Brain microvascular endothelial cell (primary cell): ENCODE measurements around the gene ZMYND8.
"Not testable (repeated sequence)": the region's sequence is repeated elsewhere in the genome, so short reads cannot be mapped to it uniquely, and the experiment has no call there.

ENCODE experiments used
- DNase-seq: peaks from one replicate; pipeline ENCODE4 v3.0.0-alpha.2; 2020
- H3K27ac ChIP-seq: fragments of 250-450 bp; sonication (Bioruptor Pico); 2 replicates; pipeline ENCODE4 v1.5.1; 2020; ENCODE audit warnings: mild to moderate bottlenecking, moderate library complexity
- H3K27me3 ChIP-seq: fragments of 250-450 bp; sonication (Bioruptor Pico); replicated peaks from 2 replicates; pipeline ENCODE4 v1.5.1; 2020; ENCODE audit warnings: mild to moderate bottlenecking
- H3K36me3 ChIP-seq: fragments of 250-450 bp; sonication (Bioruptor Pico); replicated peaks from 2 replicates; pipeline ENCODE4 v1.5.1; 2020; ENCODE audit warnings: mild to moderate bottlenecking
- H3K4me3 ChIP-seq: 2 replicates; pipeline ENCODE4 v1.5.1; 2011; ENCODE audit warnings: low read depth, mild to moderate bottlenecking, control low read depth, low read length, moderate library complexity
- CTCF ChIP-seq: IDR thresholded peaks from 2 replicates; pipeline ENCODE4 v1.5.1; 2011; ENCODE audit warnings: low read depth, mild to moderate bottlenecking, moderate library complexity, low read length, control low read depth, inconsistent platforms; ENCODE audit errors: missing control alignments
- in situ Hi-C: cut with HindIII; loops from 2 replicates; pipeline ENCODE4 v1.10.0; 2017; ENCODE audit warnings: low sequenced_read_pairs, low pct_ligation_motif_present

The ZMYND8 gene

GRCh38 chr20:47249913-47250312, 106.6 kb downstream of the ZMYND8 start:
- TF ChIP-seq CTCF = no peak
- peaks cover 59% of the 10 kb centered on the region for H3K36me3 ChIP-seq
- H3K27me3 ChIP-seq = no peaks in the 10 kb centered on the region
- H3K27ac ChIP-seq = no peak overlapping the region
- in situ Hi-C loops = loop anchor here (25.0 kb wide), 1 partner anchor 362 kb away; no protein-coding TSS in a partner anchor
- DNase-seq = no peak
- no peak overlapping the region for H3K4me3 ChIP-seq

GRCh38 chr20:47248448-47248966, 108.0 kb downstream of the ZMYND8 start:
- Histone ChIP-seq H3K36me3 (peaks cover 63% of the 10 kb centered on the region), H3K27ac (no peak overlapping the region), H3K27me3 (no peaks in the 10 kb centered on the region), H3K4me3 (no peak overlapping the region)
- no peak for TF ChIP-seq CTCF
- in situ Hi-C loops = loop anchor here (25.0 kb wide), 1 partner anchor 364 kb away; no protein-coding TSS in a partner anchor
- no peak for DNase-seq

GRCh38 chr20:47247972-47248371, 108.5 kb downstream of the ZMYND8 start:
- TF ChIP-seq CTCF = no peak
- H3K36me3 ChIP-seq = peaks cover 62% of the 10 kb centered on the region
- H3K27ac ChIP-seq = no peak overlapping the region
- no peak for DNase-seq
- H3K27me3 ChIP-seq = no peaks in the 10 kb centered on the region
- no peak overlapping the region for H3K4me3 ChIP-seq
- in situ Hi-C loops = loop anchor here (25.0 kb wide), 1 partner anchor 364 kb away; no protein-coding TSS in a partner anchor

- TF ChIP-seq CTCF = no peak
- DNase-seq = no peak
- no peak overlapping the region for H3K4me3 ChIP-seq
- H3K27ac ChIP-seq = no peak overlapping the region
- peaks cover 66% of the 10 kb centered on the region for H3K36me3 ChIP-seq
- no peaks in the 10 kb centered on the region for H3K27me3 ChIP-seq
- in situ Hi-C loops = loop anchor here (25.0 kb wide), 1 partner anchor 366 kb away; no protein-coding TSS in a partner anchor
These were observed 110.3 kb downstream of the ZMYND8 start for GRCh38 chr20:47246061-47246777.

GRCh38 chr20:47245166-47245565, 111.3 kb downstream of the ZMYND8 start:
- DNase-seq, H3K27me3 ChIP-seq, H3K27ac ChIP-seq, H3K4me3 ChIP-seq: not testable (repeated sequence)
- H3K36me3 ChIP-seq = peaks cover 63% of the 10 kb centered on the region
- in situ Hi-C loops = loop anchor here (25.0 kb wide), 1 partner anchor 367 kb away; no protein-coding TSS in a partner anchor

- peaks cover 57% of the 10 kb centered on the region for H3K36me3 ChIP-seq
- in situ Hi-C loops = loop anchor here (25.0 kb wide), 1 partner anchor 368 kb away; no protein-coding TSS in a partner anchor
These were observed 112.0 kb downstream of the ZMYND8 start for GRCh38 chr20:47244451-47244850.

More at GRCh38 chr20:47244451-47244850, 112.0 kb downstream of the ZMYND8 start:
- H3K27ac ChIP-seq = no peak overlapping the region
- no peak for DNase-seq
- no peak for TF ChIP-seq CTCF
- no peak overlapping the region for H3K4me3 ChIP-seq
- no peaks in the 10 kb centered on the region for H3K27me3 ChIP-seq
